Measurements from ENCODE around the gene TNFSF8.

DNA sequence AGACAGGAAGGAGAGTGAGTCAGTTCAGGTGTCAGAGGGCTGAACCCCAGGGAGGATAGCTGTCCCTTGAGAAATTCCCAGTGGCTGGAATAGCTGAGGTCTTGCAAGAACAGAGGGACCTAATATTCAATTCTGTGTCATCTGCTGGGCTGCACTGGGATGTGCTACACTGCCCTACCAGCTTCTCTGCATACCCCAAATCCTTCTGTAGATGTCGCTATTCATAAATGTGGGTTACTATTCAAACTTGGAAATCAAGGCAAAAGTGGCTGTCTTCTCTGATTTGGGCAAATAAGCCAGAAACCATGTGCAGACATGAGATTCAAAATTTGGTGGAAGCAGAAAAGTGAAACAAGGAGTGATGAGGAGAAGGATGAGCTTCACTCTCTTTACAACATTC is 16.3 kb downstream of the TNFSF8 start:
- TF ChIP-seq, protein P1, sequence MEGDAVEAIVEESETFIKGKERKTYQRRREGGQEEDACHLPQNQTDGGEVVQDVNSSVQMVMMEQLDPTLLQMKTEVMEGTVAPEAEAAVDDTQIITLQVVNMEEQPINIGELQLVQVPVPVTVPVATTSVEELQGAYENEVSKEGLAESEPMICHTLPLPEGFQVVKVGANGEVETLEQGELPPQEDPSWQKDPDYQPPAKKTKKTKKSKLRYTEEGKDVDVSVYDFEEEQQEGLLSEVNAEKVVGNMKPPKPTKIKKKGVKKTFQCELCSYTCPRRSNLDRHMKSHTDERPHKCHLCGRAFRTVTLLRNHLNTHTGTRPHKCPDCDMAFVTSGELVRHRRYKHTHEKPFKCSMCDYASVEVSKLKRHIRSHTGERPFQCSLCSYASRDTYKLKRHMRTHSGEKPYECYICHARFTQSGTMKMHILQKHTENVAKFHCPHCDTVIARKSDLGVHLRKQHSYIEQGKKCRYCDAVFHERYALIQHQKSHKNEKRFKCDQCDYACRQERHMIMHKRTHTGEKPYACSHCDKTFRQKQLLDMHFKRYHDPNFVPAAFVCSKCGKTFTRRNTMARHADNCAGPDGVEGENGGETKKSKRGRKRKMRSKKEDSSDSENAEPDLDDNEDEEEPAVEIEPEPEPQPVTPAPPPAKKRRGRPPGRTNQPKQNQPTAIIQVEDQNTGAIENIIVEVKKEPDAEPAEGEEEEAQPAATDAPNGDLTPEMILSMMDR (IDR thresholded peaks at IDR 0.05) = no peak
- TF ChIP-seq POLR2A (IDR thresholded peaks at IDR 0.05) (no peak), EP300 (IDR thresholded peaks at IDR 0.05) (no peak), POLR2AphosphoS5 (IDR thresholded peaks at IDR 0.05) (no peak)

Data from gastroesophageal sphincter (tissue), 3 donors.